Measurements from ENCODE around the gene TEAD1. TPM values are rescaled to one million over a fixed set of nuclear protein-coding genes. Genes with fewer than 3 reads are reported as not detected.

TEAD1 gene
- total and polyA plus RNA-seq, 7 experiments from 2014 or later, result 0.02 to 0.22 (median 0.07) TPM; not detected in 4

GRCh38 chr11:12853325-12853651, 179.1 kb downstream of the TEAD1 start:
- H3K27ac ChIP-seq (ENCODE audit: low read depth, low read length), result no peak overlapping the region
- Mint-ChIP-seq H3K9me3 (no peaks in the 10 kb centered on the region), H3K4me3 (no peak overlapping the region), H3K4me1 (peaks cover 0 to 9% (median 0%) of the 10 kb centered on the region in 7 donors), H3K36me3 (no peaks in the 10 kb centered on the region), H3K27me3 (peaks cover 20 to 45% (median 21%) of the 10 kb centered on the region in 5 donors), H3K27ac (no peak overlapping the region)
- no peaks in the 10 kb centered on the region for H3K27me3 ChIP-seq (ENCODE audit: control insufficient read depth in 2 of 2, insufficient read depth in 2 of 2, low read length in 2 of 2)
- no peaks in the 10 kb centered on the region for H3K4me1 ChIP-seq (ENCODE audit: control insufficient read depth in 2 of 2, insufficient read depth in 2 of 2, low read length in 2 of 2)
- DNase-seq (no peak), ATAC-seq (no peak)
- ChIA-PET POLR2A (no interaction called here), CTCF (interaction anchor here (1.0 kb wide), 1 partner anchor 522 kb away, joined by 3 read pairs; no protein-coding TSS in a partner anchor)
- intact Hi-C loops (cut with micrococcal nuclease), result loop anchor here in 1 of 2 donors (1.0 kb wide), 1 partner anchor 43 kb away; no protein-coding TSS in a partner anchor
- no peak overlapping the region for H3K4me3 ChIP-seq (ENCODE audit: low read length)
- H3K9me3 ChIP-seq (ENCODE audit: control insufficient read depth in 2 of 3, low read length in 3 of 3), result no peaks in the 10 kb centered on the region
- no peaks in the 10 kb centered on the region for H3K36me3 ChIP-seq (ENCODE audit: control insufficient read depth in 2 of 3, insufficient read depth in 3 of 3, low read length in 3 of 3)

GRCh38 chr11:12853652-12854296, 179.6 kb downstream of the TEAD1 start:
- DNase-seq (no peak), ATAC-seq (no peak)
- no peaks in the 10 kb centered on the region for H3K9me3 ChIP-seq (ENCODE audit: control insufficient read depth in 2 of 3, low read length in 3 of 3)
- no peak overlapping the region for H3K27ac ChIP-seq (ENCODE audit: low read depth, low read length)
- Mint-ChIP-seq H3K36me3 (no peaks in the 10 kb centered on the region), H3K27me3 (peaks cover 20 to 45% (median 21%) of the 10 kb centered on the region in 5 donors), H3K4me1 (peaks cover 0 to 9% (median 0%) of the 10 kb centered on the region in 7 donors), H3K9me3 (no peaks in the 10 kb centered on the region), H3K27ac (no peak overlapping the region), H3K4me3 (no peak overlapping the region)
- no peak overlapping the region for H3K4me3 ChIP-seq (ENCODE audit: low read length)
- intact Hi-C loops (cut with micrococcal nuclease), result loop anchor here in 1 of 2 donors (1.0 kb wide), 1 partner anchor 43 kb away; no protein-coding TSS in a partner anchor
- no peaks in the 10 kb centered on the region for H3K27me3 ChIP-seq (ENCODE audit: control insufficient read depth in 2 of 2, insufficient read depth in 2 of 2, low read length in 2 of 2)
- no peaks in the 10 kb centered on the region for H3K36me3 ChIP-seq (ENCODE audit: control insufficient read depth in 2 of 3, insufficient read depth in 3 of 3, low read length in 3 of 3)
- ChIA-PET POLR2A (no interaction called here), CTCF (interaction anchor here (1.0 kb wide), 1 partner anchor 523 kb away, joined by 3 read pairs; no protein-coding TSS in a partner anchor)
- H3K4me1 ChIP-seq (ENCODE audit: control insufficient read depth in 2 of 2, insufficient read depth in 2 of 2, low read length in 2 of 2), result no peaks in the 10 kb centered on the region

DNA sequence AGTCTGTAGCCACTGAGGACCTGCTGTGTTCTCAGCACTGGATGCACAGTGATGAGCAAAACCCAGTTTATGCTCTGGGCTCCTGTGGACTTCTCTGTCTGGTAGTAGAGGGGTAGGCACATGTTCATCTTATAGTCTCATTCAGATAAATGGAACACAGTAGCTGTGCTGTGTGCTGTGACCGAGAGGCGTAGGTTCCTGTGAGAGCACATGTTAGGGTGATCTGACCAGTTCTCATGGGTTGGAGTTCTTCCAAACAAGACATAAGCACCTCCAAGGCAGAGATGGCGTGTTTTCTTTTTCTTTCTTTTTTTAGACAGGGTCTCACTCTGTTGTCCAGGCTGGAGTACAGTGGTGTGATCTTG, 180.1 kb downstream of the TEAD1 start:
- Histone ChIP-seq H3K9me3 (ENCODE audit: control insufficient read depth in 2 of 3, low read length in 3 of 3) (no peaks in the 10 kb centered on the region), H3K27ac (ENCODE audit: low read depth, low read length) (no peak overlapping the region), H3K27me3 (ENCODE audit: control insufficient read depth in 2 of 2, insufficient read depth in 2 of 2, low read length in 2 of 2) (no peaks in the 10 kb centered on the region), H3K4me3 (ENCODE audit: low read length) (no peak overlapping the region), H3K36me3 (ENCODE audit: control insufficient read depth in 2 of 3, insufficient read depth in 3 of 3, low read length in 3 of 3) (no peaks in the 10 kb centered on the region), H3K4me1 (ENCODE audit: control insufficient read depth in 2 of 2, insufficient read depth in 2 of 2, low read length in 2 of 2) (no peaks in the 10 kb centered on the region)
- CTCF ChIA-PET, result no interaction called here
- H3K4me1 Mint-ChIP-seq, result peaks cover 0 to 9% (median 0%) of the 10 kb centered on the region in 7 donors
- H3K27ac Mint-ChIP-seq, result no peak overlapping the region
- ATAC-seq, result no peak
- intact Hi-C loops (cut with micrococcal nuclease), result no loop called here
- H3K36me3 Mint-ChIP-seq, result no peaks in the 10 kb centered on the region
- no peak for DNase-seq
- POLR2A ChIA-PET, result no interaction called here
- no peak overlapping the region for H3K4me3 Mint-ChIP-seq
- no peaks in the 10 kb centered on the region for H3K9me3 Mint-ChIP-seq
- H3K27me3 Mint-ChIP-seq, result peaks cover 19 to 44% (median 21%) of the 10 kb centered on the region in 5 donors

GRCh38 chr11:12854829-12855228, 180.6 kb downstream of the TEAD1 start:
- Mint-ChIP-seq H3K4me3 (no peak overlapping the region), H3K4me1 (peaks cover 0 to 9% (median 0%) of the 10 kb centered on the region in 7 donors), H3K27ac (no peak overlapping the region), H3K27me3 (peaks cover 14 to 44% (median 21%) of the 10 kb centered on the region in 5 donors), H3K9me3 (no peaks in the 10 kb centered on the region), H3K36me3 (no peaks in the 10 kb centered on the region)
- H3K4me3 ChIP-seq (ENCODE audit: low read length), result no peak overlapping the region
- ATAC-seq, result no peak
- H3K4me1 ChIP-seq (ENCODE audit: control insufficient read depth in 2 of 2, insufficient read depth in 2 of 2, low read length in 2 of 2), result no peaks in the 10 kb centered on the region
- ChIA-PET POLR2A (no interaction called here), CTCF (no interaction called here)
- H3K9me3 ChIP-seq (ENCODE audit: control insufficient read depth in 2 of 3, low read length in 3 of 3), result no peaks in the 10 kb centered on the region
- no peak overlapping the region for H3K27ac ChIP-seq (ENCODE audit: low read depth, low read length)
- no peak for DNase-seq
- intact Hi-C loops (cut with micrococcal nuclease), result no loop called here
- H3K27me3 ChIP-seq (ENCODE audit: control insufficient read depth in 2 of 2, insufficient read depth in 2 of 2, low read length in 2 of 2), result no peaks in the 10 kb centered on the region
- H3K36me3 ChIP-seq (ENCODE audit: control insufficient read depth in 2 of 3, insufficient read depth in 3 of 3, low read length in 3 of 3), result no peaks in the 10 kb centered on the region

DNA sequence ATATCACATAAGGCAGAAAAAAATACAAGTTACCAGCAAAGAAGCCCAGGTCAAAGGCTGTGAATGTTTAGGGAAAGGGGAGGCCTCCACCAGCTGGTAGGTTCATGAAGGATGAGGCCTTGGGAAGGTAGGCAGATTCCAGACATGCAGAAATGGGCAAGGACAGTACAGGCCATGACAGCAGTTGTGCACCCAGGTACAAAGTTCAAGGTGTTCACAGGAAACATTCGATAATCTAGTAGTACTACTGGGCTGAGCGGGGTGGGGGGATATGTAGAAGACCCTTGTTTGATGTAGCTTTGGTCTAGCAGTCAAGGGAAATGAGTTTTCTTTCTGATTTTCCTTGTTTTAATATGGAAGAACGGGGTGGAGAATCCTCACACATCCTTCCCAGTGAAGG, 182.1 kb downstream of the TEAD1 start:
- Mint-ChIP-seq H3K9me3 (peaks cover 0 to 1% (median 0%) of the 10 kb centered on the region in 11 donors), H3K27me3 (peaks cover 5 to 39% (median 28%) of the 10 kb centered on the region in 5 donors), H3K36me3 (no peaks in the 10 kb centered on the region), H3K4me3 (no peak overlapping the region), H3K27ac (no peak overlapping the region), H3K4me1 (peaks cover 0 to 9% (median 0%) of the 10 kb centered on the region in 7 donors)
- intact Hi-C loops (cut with micrococcal nuclease), result no loop called here
- Histone ChIP-seq H3K4me3 (ENCODE audit: low read length) (no peak overlapping the region), H3K4me1 (ENCODE audit: control insufficient read depth in 2 of 2, insufficient read depth in 2 of 2, low read length in 2 of 2) (no peaks in the 10 kb centered on the region), H3K27me3 (ENCODE audit: control insufficient read depth in 2 of 2, insufficient read depth in 2 of 2, low read length in 2 of 2) (no peaks in the 10 kb centered on the region), H3K9me3 (ENCODE audit: control insufficient read depth in 2 of 3, low read length in 3 of 3) (no peaks in the 10 kb centered on the region), H3K36me3 (ENCODE audit: control insufficient read depth in 2 of 3, insufficient read depth in 3 of 3, low read length in 3 of 3) (no peaks in the 10 kb centered on the region), H3K27ac (ENCODE audit: low read depth, low read length) (no peak overlapping the region)
- POLR2A ChIA-PET, result no interaction called here
- CTCF ChIA-PET, result no interaction called here
- no peak for DNase-seq
- no peak for ATAC-seq

GRCh38 chr11:12857572-12857971, 183.4 kb downstream of the TEAD1 start:
- Mint-ChIP-seq H3K4me3 (no peak overlapping the region), H3K9me3 (peaks cover 0 to 1% (median 0%) of the 10 kb centered on the region in 11 donors), H3K4me1 (peaks cover 0 to 3% (median 0%) of the 10 kb centered on the region in 7 donors), H3K36me3 (no peaks in the 10 kb centered on the region), H3K27ac (no peak overlapping the region), H3K27me3 (peaks cover 0 to 36% (median 28%) of the 10 kb centered on the region in 5 donors)
- Histone ChIP-seq H3K27me3 (ENCODE audit: control insufficient read depth in 2 of 2, insufficient read depth in 2 of 2, low read length in 2 of 2) (no peaks in the 10 kb centered on the region), H3K27ac (ENCODE audit: low read depth, low read length) (no peak overlapping the region), H3K4me1 (ENCODE audit: control insufficient read depth in 2 of 2, insufficient read depth in 2 of 2, low read length in 2 of 2) (no peaks in the 10 kb centered on the region), H3K4me3 (ENCODE audit: low read length) (no peak overlapping the region), H3K36me3 (ENCODE audit: control insufficient read depth in 2 of 3, insufficient read depth in 3 of 3, low read length in 3 of 3) (no peaks in the 10 kb centered on the region), H3K9me3 (ENCODE audit: control insufficient read depth in 2 of 3, low read length in 3 of 3) (no peaks in the 10 kb centered on the region)
- intact Hi-C loops (cut with micrococcal nuclease), result no loop called here
- POLR2A ChIA-PET, result no interaction called here
- ATAC-seq (no peak), DNase-seq (no peak)
- CTCF ChIA-PET, result no interaction called here

All from naive thymus-derived CD4-positive, alpha-beta T cell (primary cell).